ENCODE measurements around the gene STAT3. TPM values are rescaled to one million over a fixed set of nuclear protein-coding genes. Genes with fewer than 3 reads are reported as not detected.
"Not testable (repeated sequence)": the region's sequence is repeated elsewhere in the genome, so short reads cannot be mapped to it uniquely, and the experiment has no call there.

Gene STAT3
- polyA plus RNA-seq (2013, experiment 1 of 2; ENCODE audit: insufficient read length), result 75.1 TPM
- polyA plus RNA-seq (2013, experiment 2 of 2; ENCODE audit: insufficient read length), result 76.3 TPM

DNA sequence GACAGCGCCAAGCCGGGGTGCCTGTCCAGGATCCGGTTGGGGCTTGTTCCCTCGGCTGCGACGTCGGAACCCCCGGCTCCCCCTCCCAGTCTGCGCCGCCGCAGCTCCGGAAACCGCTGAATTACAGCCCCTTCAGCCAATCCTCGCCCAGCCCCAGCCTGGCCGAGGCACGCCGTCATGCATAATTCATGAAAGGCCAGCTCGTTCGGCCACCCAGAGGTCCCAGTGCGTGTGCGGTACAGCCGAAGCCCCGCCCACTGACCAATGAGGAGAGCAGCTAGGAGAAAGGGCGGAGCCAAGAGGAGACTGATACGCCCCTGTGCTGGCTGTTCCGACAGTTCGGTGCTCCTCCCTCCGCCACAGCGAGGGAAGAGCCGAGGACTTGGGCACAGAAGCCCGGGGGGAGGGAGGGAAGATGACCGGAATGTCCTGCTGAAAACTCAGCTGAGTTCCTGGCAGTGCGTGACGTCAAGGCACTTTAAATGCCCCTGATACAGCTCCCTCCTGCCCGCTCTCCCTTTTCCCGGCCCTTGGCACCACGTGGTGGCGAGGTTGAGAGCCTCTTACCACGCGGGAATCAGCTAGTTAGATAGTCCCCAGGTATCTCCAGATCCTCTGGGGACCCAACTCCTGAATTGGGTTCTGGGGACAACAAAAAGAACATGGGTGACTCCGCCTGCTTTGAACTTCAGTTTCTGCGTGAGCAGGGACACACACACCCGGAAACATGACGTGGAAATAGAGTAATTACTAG, at the start of gene STAT3:
Gene STAT3 (minus strand): TSS at position 62 of the 754 bp plus-strand sequence. CDS start 39,926 bp downstream, outside the sequence.
- DNase-seq, result peak; percentile 100

DNA sequence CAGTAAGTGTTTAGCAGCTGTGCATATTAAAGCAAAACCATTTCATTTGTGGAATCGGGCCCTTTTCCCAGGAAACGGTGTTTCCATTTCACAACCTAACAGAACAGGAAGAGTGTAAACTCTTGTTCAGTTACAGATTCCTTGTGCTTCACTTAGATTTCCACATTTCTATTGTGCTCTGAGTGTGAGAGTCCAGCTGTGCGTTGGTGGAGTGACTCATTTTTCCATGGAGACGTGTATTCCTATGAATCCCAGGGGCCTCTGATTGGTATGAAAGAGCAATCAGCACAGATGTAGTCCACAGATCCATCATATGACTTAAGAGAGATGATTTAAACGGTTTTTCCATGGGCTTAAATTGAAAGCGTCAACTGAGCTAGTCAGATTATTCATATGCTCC, 48.1 kb upstream of the STAT3 start:
- peak; percentile 98 for DNase-seq

DNA sequence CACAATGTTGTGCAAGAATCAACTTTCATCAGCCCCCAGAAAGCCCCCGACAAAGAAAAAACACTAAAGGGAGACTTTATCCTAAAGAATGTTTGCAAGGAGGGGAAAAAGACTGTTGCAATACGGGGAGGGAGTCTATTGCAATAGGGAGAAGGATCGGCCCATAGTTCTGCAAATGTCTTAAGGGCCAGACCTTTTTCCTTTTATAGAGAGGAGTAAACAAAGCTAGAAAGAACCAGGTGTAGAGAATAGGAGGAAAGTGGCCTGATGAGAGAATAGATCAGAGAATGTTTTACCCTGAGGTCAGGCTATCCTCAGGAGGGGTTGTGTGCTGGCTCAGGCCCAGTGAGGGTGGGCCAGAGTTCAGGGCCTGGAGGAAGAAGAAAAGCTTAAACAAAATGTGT, 43.5 kb upstream of the STAT3 start:
- no peak for DNase-seq

DNA sequence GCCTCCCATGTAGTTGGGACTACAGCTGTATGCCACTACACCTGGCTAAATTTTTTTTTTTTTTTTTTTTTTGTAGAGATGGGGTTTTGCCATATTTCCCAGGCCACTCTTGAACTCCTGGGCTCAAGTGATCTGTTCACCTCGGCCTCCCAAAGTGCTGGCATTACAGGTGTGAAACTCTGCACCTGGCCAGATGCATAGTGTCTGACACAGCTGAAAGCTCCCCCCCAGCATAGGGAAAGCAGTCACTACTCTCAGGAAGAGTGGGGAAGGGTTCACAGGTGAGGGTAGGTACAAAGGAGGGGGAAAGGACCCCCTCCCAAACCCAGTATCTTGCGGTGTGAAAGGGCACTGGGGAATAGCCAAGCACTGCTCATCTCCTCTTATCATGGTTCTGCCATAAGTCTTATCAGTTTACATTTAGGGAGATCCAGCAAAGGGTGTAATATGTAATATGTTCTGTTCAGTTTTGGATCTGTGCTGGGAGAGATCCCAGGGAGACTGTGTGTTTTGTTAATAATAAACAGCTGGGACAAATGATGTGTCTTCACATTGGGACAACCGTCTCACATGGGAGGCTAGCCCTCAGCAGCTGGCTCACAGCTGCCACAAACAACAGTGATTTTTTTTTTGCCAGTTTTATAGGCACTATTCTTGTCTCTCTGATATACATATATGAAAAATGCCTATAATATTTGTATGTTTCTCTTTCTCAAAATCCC, 41.6 kb upstream of the STAT3 start:
- DNase-seq, result no peak

- peak; percentile 100 for DNase-seq
These were observed 40.1 kb upstream of the STAT3 start for GRCh38 chr17:42428141-42428944.

- DNase-seq, result peak; percentile 48
These were observed 36.9 kb upstream of the STAT3 start for GRCh38 chr17:42424991-42425610.

DNA sequence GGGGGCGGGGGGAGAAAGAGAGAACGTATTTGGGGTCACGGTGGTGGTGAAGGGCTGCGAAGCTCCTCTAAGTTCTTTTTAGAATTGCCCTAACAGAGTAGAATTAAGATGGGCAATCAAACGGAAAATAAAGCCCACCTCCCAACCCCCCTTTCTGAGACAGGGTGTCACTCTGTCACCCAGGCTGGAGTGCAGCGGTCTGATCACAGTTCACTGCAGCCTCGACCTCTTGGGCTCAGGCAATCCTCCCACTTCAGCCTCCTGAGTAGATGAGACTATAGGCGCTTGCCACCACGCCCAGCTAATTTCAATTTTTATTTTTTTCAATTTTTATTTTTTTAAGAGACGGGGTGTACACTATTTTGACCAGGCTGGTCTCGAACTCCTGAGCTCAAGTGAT, 35.5 kb upstream of the STAT3 start:
- no peak for DNase-seq

- DNase-seq, result peak; percentile 100
These were observed 34.9 kb upstream of the STAT3 start, which contains the start of gene CAVIN1 for GRCh38 chr17:42422958-42423712. CAVIN1 (minus strand) TSS chr17:42423256; CDS start chr17:42423097, 159 bp downstream.

DNA sequence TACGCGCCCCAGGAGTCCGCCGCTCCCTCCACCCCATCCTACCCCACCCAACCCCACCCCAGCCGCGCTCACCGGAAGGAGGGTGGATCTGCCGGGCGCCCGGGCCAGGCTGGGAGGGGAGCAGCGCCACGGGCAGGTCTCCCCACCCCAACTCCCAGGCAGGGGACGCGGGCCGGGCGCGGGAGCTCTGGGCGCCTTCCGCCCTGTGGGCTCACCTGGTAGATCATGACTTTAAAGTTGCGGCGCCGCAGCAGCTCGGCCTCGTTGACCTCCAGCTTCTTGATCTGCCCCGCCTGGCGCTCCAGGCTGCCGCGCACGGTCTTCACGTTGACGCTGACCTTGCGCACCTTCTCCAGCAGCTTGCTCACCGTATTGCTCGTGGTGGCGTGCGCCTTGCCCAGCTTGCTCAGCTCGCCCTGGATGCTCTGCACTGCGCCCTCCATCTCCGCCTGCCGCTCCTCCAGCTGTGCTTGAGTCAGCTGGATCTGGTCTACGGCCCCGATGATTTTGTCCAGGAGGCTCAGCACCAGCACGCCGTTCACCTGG, 34.2 kb upstream of the STAT3 start:
- DNase-seq, result no peak

- peak; percentile 71 for DNase-seq
These were observed 33.5 kb upstream of the STAT3 start for GRCh38 chr17:42421507-42422338.

DNA sequence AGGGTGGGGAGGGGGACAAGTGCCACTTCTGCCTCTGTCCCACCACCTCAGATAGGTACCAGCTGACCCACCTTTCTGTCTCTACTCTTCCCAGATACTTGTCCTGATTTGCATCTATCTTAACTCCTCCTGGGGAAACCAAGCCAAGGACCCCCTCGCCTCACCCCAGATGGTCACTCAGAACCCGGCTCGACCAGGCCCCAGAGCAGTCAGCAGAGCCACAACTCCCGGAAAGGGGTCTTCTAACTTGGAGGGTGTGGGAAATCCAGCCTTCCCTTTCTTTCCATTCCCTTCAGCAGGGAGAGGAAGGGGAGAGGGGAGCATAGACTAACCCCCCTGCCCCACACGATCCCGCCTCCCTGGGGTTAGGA, 32.9 kb upstream of the STAT3 start:
- no peak for DNase-seq

DNA sequence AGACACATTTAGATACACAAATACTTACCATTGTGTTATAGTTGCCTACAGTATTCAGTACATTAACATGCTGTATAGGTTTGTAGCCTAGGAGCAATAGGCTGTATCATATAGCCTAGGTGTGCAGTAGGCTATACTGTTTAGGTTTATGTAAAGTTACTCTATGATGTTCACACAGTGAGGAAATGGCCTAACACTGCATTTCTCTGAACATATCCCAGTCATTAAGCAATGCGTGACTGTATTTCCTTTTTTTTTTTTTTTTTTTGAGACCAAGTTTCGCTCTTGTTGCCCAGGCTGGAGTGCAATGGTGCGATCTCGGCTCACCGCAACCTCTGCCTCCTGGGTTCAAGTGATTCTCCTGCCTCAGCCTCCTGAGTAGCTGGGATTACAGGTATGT, 29.7 kb upstream of the STAT3 start:
- DNase-seq, result not testable (repeated sequence)

- DNase-seq, result no peak
These were observed 26.6 kb upstream of the STAT3 start for GRCh38 chr17:42414704-42415409.

GRCh38 chr17:42413464-42414040, 25.3 kb upstream of the STAT3 start:
- DNase-seq, result no peak

DNA sequence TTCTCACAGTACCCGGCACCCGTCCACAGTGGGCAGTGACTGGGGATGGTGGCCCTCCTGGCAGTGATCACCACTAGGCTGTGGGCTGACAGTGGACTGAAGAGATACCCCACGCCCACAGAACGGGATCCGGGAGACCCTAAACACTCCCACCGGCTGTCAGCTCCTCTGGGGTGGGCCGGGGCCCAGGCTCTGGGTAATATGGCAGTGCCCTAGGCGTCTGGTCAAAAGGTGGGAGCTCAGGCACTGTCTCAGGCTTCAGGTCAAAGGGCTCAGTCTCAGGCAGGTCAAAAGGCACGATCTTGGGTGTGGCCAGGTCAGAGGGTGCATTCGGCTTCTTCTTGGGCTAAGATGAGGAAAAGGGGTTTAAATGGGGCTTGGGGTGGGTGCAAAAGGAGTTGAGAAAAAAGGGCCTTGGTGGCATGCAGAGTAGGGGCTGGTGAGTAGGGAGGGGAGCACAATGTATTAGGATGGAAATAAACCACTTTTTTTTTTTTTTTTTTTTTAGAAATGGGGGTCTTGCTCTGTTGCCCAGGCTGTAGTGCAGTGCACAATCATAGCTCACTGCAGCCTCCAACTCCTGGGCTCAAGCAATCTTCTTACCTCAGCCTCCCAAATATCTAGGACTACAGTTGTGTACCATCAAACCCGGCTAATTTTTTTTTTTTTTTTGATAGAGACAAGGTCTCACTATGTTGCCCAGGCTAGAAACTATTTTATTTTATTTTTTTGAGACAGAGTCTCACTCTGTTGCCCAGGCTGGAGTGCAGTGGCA, 23.9 kb upstream of the STAT3 start:
- no peak for DNase-seq

DNA sequence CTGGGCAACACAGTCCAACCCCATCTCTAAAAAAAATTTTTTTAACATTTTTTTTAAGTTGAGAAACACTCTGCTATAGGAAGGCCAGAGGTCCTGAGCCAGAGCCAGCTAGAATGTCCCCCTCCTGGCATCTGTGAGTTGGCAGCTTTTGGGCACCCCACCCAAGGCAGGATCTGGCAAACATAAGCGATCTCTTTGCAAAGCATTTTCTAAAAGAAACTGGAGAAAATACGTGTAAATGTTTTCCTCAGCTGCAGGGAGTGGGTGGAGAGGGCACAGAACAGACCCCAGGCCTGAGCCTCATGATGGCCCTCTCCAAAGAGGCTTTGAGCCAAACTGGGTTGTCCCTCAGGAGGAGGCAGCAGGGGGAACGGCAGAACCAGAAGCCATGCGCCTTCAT, 23.1 kb upstream of the STAT3 start:
- DNase-seq, result no peak

DNA sequence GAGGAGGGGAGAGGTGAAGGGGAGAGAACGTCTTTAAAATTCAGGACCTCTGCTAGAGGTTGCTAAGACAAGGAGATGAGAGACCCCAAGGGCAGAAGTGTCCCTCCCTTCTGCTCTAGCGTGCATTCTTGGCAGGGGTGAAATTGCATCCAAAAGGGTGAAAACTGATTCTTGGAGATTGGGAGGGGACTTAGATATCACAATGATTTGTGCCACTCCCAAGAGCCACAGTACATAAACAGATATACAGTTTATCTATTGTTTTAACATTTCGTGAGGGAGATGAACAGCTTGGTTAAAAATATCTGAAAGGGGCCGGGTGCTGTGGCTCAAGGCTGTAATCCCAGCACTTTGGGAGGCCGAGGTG, 22.1 kb upstream of the STAT3 start:
- no peak for DNase-seq

- DNase-seq, result peak; percentile 84
These were observed 21.5 kb upstream of the STAT3 start for GRCh38 chr17:42409523-42410318.

Data from fibroblast of skin of scalp (primary cell).